Measurements from ENCODE around the gene CPNE7.

The CPNE7 gene

DNA sequence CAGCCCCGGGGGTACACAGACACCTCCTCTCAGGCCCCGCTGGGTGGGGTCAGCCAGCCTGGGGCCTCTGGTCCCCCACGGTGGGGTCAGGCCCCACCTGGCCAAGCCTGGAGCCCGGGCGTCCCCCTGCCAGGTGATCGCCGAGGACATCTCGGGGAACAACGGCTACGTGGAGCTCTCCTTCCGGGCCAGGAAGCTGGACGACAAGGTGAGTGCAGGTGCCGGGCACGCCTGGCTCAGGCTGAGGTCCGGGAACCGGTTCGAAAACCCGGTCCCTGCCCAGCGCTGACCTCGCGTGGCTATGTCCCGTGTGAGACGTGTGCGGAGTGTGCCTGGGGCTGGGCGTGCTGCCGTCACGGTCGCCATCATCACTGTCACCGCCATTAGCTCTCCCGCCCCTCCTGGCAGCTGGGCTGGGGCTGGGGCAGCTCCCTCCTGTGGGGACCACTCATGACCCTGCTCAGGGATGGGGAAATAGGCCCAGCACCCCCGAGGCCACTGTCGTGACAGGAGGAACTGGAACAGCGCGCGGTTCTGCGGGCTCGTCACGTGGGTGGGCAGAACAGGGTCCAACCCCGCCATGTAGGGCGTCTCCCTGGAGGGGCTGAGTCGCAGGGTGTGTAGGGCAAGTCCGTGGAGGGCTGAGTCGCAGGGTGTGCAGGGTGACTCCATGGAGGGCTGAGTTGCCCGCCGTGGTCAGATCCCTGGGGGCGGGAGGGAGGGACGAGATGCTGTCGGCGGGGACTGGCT lies 8.5 kb downstream of the CPNE7 start:
- no peak for TF ChIP-seq EZH2phosphoT487 (IDR thresholded peaks at IDR 0.05; ENCODE audit: borderline replicate concordance, low read length)
- TF ChIP-seq, protein P1, sequence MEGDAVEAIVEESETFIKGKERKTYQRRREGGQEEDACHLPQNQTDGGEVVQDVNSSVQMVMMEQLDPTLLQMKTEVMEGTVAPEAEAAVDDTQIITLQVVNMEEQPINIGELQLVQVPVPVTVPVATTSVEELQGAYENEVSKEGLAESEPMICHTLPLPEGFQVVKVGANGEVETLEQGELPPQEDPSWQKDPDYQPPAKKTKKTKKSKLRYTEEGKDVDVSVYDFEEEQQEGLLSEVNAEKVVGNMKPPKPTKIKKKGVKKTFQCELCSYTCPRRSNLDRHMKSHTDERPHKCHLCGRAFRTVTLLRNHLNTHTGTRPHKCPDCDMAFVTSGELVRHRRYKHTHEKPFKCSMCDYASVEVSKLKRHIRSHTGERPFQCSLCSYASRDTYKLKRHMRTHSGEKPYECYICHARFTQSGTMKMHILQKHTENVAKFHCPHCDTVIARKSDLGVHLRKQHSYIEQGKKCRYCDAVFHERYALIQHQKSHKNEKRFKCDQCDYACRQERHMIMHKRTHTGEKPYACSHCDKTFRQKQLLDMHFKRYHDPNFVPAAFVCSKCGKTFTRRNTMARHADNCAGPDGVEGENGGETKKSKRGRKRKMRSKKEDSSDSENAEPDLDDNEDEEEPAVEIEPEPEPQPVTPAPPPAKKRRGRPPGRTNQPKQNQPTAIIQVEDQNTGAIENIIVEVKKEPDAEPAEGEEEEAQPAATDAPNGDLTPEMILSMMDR (IDR thresholded peaks at IDR 0.05; ENCODE audit: low read depth, low read length, poor library complexity, severe bottlenecking) = no peak
- H3K4me3 ChIP-seq (ENCODE audit: low read length) = no peak overlapping the region
- H4K20me1 ChIP-seq (ENCODE audit: control insufficient read depth, insufficient read depth, low read depth, low read length) = no peaks in the 10 kb centered on the region
- no peak overlapping the region for H3K27ac ChIP-seq (ENCODE audit: low read depth, low read length)
- H3K79me2 ChIP-seq (ENCODE audit: control insufficient read depth, low read length) = no peaks in the 10 kb centered on the region
- no peaks in the 10 kb centered on the region for H3K27me3 ChIP-seq (ENCODE audit: control insufficient read depth, low read length)
- H3K4me2 ChIP-seq (ENCODE audit: low read length) = no peak overlapping the region
- H3K9me3 ChIP-seq (ENCODE audit: control insufficient read depth, insufficient read depth, low read length) = peaks cover 29% of the 10 kb centered on the region; the same call in 1 of the 2 replicates
- H3K9me2 ChIP-seq (replicated peaks; ENCODE audit: control insufficient read depth, low read length) = no peaks in the 10 kb centered on the region
- no peaks in the 10 kb centered on the region for H3K36me3 ChIP-seq (ENCODE audit: control insufficient read depth, low read length)
- no peaks in the 10 kb centered on the region for H3K4me1 ChIP-seq (ENCODE audit: control insufficient read depth, low read length)
- H3F3A ChIP-seq (ENCODE audit: control insufficient read depth, insufficient read depth) = peaks cover 6% of the 10 kb centered on the region; the same call in 1 of the 2 replicates

DNA sequence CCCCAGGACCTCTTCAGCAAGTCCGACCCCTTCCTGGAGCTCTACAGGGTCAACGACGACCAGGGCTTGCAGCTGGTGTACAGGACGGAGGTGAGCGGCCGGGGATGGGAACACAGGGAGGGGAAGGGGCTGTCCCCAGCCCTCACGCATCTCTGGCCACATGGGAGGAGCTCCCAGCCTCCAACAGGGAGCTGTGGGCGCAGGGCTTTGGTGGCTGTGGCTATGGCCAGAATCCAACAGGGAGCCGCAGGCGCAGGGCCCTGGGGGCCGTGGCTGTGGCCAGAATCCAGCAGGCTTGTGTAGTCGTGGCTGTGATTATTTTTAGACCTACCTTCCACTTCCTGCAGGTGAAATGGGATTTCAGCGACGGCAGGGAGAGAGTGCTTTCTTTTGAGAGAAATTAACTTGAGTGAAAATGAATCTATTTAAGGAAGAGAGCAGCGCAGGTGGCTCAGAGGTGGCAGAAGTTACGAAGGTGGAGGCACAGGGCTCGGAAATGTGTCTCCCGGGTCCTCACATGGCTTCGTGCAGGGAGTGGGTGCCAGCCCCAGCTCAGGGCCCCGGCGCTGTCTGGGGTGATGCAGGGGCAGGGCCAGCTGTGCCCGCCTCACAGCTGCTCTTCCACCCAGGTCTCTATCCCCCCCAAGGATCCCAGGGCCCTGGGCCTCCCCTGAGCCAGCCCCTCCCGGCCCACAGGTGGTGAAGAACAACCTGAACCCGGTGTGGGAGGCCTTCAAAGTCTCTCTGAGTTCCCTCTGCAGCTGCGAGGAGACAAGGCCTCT lies 9.4 kb downstream of the CPNE7 start:
- Histone ChIP-seq H3K9me3 (ENCODE audit: control insufficient read depth, insufficient read depth, low read length) (peaks cover 29% of the 10 kb centered on the region; the same call in 1 of the 2 replicates), H3K4me1 (ENCODE audit: control insufficient read depth, low read length) (no peaks in the 10 kb centered on the region), H3K27ac (ENCODE audit: low read depth, low read length) (no peak overlapping the region), H3K4me2 (ENCODE audit: low read length) (no peak overlapping the region), H3K9me2 (replicated peaks; ENCODE audit: control insufficient read depth, low read length) (no peaks in the 10 kb centered on the region), H3K79me2 (ENCODE audit: control insufficient read depth, low read length) (no peaks in the 10 kb centered on the region), H4K20me1 (ENCODE audit: control insufficient read depth, insufficient read depth, low read depth, low read length) (no peaks in the 10 kb centered on the region), H3K4me3 (ENCODE audit: low read length) (no peak overlapping the region), H3K27me3 (ENCODE audit: control insufficient read depth, low read length) (no peaks in the 10 kb centered on the region), H3K36me3 (ENCODE audit: control insufficient read depth, low read length) (no peaks in the 10 kb centered on the region), H3F3A (ENCODE audit: control insufficient read depth, insufficient read depth) (peaks cover 6% of the 10 kb centered on the region; the same call in 1 of the 2 replicates)
- no peak for TF ChIP-seq EZH2phosphoT487 (IDR thresholded peaks at IDR 0.05; ENCODE audit: borderline replicate concordance, low read length)
- TF ChIP-seq, protein P1 (IDR thresholded peaks at IDR 0.05; ENCODE audit: low read depth, low read length, poor library complexity, severe bottlenecking) = no peak

DNA sequence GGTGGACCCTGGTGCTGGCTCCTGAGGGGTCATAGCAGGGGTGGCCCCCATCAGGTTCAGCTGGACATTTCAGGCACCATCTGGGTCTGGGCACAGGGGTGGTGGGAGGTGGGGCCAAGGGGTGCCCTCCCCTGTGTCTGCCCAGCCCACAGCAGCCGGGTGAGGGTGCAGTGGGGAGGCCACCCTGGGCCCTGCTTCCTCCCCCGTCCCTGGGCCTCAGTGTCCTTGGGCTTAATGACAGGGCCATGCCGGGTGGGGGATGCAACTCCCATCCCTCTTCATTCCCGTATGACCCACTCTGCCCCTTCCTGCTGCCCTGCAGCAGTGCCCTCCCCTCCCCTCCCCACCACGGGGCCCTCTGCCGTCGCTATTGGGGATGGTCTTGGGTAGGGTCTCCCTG lies 10.7 kb downstream of the CPNE7 start:
- peaks cover 3% of the 10 kb centered on the region; the same call in 1 of the 2 replicates for H3F3A ChIP-seq (ENCODE audit: control insufficient read depth, insufficient read depth)
- H3K27me3 ChIP-seq (ENCODE audit: control insufficient read depth, low read length) = no peaks in the 10 kb centered on the region
- no peak overlapping the region for H3K4me3 ChIP-seq (ENCODE audit: low read length)
- TF ChIP-seq EZH2phosphoT487 (IDR thresholded peaks at IDR 0.05; ENCODE audit: borderline replicate concordance, low read length) = no peak
- TF ChIP-seq, protein P1 (IDR thresholded peaks at IDR 0.05; ENCODE audit: low read depth, low read length, poor library complexity, severe bottlenecking) = no peak
- no peaks in the 10 kb centered on the region for H4K20me1 ChIP-seq (ENCODE audit: control insufficient read depth, insufficient read depth, low read depth, low read length)
- H3K79me2 ChIP-seq (ENCODE audit: control insufficient read depth, low read length) = no peaks in the 10 kb centered on the region
- no peaks in the 10 kb centered on the region for H3K4me1 ChIP-seq (ENCODE audit: control insufficient read depth, low read length)
- no peaks in the 10 kb centered on the region for H3K36me3 ChIP-seq (ENCODE audit: control insufficient read depth, low read length)
- peaks cover 21% of the 10 kb centered on the region; the same call in 1 of the 2 replicates for H3K9me3 ChIP-seq (ENCODE audit: control insufficient read depth, insufficient read depth, low read length)
- H3K9me2 ChIP-seq (replicated peaks; ENCODE audit: control insufficient read depth, low read length) = no peaks in the 10 kb centered on the region
- H3K4me2 ChIP-seq (ENCODE audit: low read length) = no peak overlapping the region
- H3K27ac ChIP-seq (ENCODE audit: low read depth, low read length) = no peak overlapping the region

Measured in DOHH2 (cell line).